ENCODE measurements around the gene TMEM95.
"Not testable (repeated sequence)": the region's sequence is repeated elsewhere in the genome, so short reads cannot be mapped to it uniquely, and the experiment has no call there.

Gene TMEM95

DNA sequence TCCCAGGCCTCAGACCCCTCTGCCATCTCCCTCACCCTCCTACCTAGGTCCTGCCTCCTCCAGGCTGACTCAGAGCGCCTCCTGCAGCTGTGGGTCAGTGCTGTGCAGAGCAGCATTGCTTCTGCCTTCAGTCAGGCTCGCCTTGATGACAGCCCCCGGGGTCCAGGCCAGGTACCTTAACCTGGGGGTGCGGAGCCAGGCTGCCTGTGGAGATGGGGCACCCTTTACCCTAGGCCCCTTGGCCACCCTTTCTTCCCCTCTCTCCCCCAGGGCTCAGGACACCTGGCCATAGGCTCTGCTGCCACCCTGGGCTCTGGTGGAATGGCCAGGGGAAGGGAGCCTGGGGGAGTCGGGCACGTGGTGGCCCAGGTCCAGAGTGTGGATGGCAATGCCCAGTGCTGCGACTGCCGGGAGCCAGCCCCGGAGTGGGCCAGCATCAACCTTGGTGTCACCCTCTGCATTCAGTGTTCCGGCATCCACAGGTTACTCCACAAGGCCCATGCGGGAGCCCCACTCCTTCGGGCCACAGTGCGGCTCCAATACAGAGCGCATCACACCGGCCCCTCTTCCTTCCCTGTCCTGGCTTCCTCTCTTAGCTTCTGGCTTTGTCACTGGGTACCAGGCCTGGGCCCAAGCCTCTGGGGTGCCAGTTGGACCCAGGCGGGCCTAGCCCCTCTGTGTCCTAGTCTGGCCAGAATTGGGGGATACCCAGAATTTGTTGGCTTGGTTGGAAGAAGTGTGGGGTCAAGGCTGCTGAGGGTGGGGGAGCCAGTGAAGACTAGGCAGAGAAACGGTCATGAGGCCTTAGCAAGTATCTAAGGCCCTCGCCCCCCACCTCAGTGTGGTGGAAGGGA lies 8.0 kb upstream of the TMEM95 start:
- no peak for DNase-seq (ENCODE audit: low read depth, low spot score)

GRCh38 chr17:7347630-7348477 lies 7.1 kb upstream of the TMEM95 start:
- DNase-seq (ENCODE audit: low read depth, low spot score) = no peak

DNA sequence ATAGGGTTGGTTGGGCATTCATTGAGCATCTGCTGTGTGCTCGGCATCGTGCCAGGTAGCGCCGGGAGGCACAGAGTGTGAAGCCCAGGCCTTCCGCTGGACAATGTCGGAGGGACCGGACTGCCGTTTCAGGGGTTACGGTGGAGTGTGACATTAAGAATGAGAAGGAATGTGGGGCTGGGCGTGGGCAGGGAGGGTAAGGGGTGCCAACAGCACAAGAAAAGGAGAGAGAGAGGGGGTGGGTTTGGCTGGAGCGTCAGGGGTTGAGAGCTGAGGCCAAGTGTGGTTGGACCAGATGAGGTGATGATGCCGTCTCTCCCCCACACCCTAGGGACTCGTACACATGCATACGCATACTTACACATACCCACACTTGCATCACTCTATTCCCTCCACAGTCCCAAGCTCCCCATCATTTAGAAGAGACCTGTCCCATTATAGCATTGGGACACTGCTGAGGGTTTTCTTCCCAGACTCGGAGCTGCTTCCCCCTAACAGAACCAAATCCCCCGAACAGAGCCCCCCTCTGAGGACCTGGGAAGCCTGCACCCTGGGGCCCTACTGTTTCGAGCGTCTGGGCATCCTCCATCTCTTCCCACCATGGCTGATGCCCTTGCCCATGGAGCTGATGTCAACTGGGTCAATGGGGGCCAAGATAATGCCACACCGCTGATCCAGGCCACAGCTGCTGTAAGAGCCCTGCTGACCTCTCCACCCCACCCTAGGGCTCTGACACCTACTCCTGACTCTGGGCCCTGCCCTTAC lies 6.3 kb upstream of the TMEM95 start:
- no peak for DNase-seq (ENCODE audit: low read depth, low spot score)

DNA sequence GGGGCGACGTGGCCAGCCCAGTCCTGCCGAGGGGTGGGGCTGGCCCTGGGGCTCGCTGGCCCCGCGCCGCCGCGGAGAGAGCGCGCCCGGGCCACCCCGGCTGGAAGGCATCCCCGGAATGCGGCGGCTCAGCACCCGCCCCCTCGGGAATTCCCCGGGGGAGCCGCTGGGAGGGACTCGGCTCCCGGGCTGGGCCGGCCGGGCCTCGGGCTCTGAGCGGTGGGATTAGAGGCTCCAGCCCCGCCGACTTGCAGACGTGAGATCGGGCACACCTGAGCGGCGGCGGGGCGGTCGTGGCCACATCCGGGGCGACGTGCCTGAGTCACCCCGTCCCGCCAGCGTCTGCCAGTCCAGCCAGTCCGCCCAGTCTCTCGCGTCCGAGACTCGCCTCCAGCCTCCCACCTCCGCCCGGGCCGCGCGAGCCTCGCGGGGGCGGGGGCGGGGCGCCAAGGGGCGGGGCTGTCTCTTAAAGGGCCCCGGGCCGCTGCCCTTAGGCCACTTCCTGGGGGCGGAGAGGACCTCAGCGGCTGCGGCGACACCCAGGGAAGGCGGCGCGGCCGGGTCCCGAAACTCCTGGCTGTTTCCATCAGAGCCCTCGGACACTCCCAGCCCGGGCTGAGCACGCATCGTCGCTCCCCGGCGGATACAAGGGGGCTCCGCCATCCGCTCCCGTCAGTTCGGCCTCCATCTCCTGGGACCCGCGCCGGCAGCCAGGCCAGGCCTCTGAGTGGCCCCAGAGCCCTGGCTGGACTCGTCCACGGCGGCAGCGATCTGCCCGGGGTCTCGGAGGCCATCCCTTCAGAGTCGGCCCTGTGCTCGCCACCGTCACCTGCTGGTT lies 3.1 kb upstream of the TMEM95 start, which contains the start of gene KCTD11:
KCTD11 (plus strand) TSS at position 498 of the 838 bp plus-strand sequence.
- DNase-seq (ENCODE audit: low read depth, low spot score) = peak; percentile 94

- no peak for DNase-seq (ENCODE audit: low read depth, low spot score)
Observed at GRCh38 chr17:7352503-7352889, 2.5 kb upstream of the TMEM95 start.

- no peak for DNase-seq (ENCODE audit: low read depth, low spot score)
Observed at GRCh38 chr17:7352910-7353635, 1.9 kb upstream of the TMEM95 start.

DNA sequence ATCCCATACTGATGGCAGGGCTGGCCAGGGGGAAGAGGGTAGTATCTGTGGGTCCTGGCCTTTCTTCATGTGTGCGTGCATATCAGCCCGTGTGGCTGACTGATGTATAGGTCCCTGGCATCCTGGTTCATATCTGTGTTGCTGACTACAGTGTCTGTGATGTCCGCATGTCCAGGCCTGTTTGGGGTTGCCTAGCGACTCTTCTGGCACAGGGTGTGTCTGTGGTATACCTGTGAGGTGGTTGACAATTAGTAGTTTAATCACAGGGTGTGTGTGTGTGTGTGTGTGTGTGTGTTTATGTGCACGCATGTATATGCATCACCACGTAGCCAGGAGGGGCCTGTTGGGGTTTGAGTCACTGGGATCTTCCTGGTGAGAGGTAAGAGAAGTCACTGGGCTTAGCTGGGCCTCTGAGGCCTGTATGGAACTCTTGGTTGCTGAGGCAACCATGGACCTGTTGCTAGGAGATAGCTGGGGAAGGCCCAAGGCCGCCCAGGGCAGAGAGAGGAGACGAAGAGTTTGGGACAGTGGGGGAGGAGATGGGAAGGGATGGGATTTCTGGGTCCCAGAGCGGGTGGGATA lies 603 bp upstream of the TMEM95 start:
- DNase-seq (ENCODE audit: low read depth, low spot score) = peak; percentile 36

GRCh38 chr17:7355573-7355972 lies 617 bp downstream of the TMEM95 start:
- no peak for DNase-seq (ENCODE audit: low read depth, low spot score)

DNA sequence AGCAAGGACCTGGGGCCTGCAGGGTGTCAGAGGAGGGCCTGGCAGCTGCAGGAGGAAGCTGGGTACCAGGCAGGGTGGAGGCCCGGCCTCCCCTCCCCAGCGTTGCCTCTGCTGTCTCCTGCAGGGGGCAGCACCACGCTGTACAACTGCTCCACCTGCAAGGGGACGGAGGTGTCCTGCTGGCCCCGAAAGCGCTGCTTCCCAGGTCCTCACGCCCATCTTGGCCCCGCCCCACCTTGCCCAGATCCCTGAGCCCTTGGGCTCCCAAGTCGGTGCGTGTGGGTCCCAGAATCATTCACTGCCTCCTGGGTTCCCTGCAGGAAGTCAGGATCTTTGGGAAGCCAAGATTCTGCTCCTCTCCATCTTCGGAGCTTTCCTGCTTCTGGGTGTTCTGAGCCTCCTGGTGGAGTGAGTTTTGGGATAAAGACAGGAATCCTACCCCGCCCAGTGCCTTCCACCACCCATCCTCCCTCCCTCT lies 1.2 kb downstream of the TMEM95 start:
- peak; percentile 93 for DNase-seq (ENCODE audit: low read depth, low spot score)

- no peak for DNase-seq (ENCODE audit: low read depth, low spot score)
Observed at GRCh38 chr17:7356756-7357155, 1.8 kb downstream of the TMEM95 start.

DNA sequence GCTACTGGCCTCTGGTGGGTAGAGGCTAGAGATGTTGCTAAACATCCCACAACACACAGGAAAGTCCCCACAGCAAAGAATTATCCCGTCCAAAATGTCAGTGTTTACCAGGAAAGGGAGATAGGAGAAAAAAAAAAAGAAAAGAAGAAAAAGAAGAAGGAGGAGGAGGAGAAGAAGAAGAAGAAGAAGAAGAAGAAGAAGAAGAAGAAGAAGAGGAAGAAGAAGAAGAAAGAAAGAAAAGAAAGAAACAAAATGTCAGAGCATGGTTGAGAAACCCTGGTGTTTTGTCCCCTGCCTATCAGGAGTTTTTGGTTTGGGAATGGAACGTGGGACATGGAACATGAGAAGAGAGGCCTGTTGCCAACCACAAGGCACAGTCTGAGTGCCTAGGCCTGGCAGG lies 2.4 kb downstream of the TMEM95 start:
- no peak for DNase-seq (ENCODE audit: low read depth, low spot score)

- no peak for DNase-seq (ENCODE audit: low read depth, low spot score)
Observed at GRCh38 chr17:7361906-7362305, 7.0 kb downstream of the TMEM95 start.

GRCh38 chr17:7363311-7363710 lies 8.4 kb downstream of the TMEM95 start:
- peak; percentile 14 for DNase-seq (ENCODE audit: low read depth, low spot score)

DNA sequence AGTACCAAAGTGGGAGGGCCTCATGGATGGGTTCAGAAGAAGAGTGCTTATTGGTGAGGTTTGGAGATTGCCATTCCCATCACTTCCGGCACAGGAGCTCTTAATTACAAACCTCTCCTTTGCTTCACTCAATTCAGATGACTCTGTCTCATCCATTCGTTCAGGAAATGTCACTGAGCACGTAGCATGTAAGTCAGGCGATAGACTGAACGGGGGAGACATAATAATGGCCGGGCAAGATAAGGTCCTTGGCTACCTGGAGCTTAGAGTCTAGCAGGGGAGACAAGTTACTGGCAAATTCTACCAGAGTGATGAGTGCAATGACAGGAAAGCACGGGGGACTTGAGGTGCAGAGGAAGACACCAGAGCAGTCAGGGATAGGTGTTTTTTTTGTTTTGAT lies 11.0 kb downstream of the TMEM95 start:
- DNase-seq (ENCODE audit: low read depth, low spot score) = not testable (repeated sequence)

DNA sequence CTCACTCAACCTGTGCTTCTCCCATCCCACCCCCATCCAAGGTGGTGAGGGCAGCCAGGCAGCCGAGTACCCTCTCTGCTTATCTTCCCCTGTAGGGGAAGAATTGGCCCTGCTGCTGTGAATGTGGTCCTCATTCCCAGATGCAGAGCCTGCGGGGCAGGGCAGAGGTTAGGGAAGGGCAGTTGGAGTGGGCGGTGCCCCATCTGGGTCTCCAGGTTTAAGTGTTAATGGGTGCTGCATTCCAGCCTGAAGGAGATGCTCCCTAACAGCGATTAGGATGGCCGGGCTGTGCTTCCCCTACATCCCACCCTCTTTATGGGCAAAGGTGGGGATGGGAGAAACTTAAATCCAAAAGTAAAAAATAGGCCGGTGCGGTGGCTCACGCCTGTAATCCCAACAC lies 12.1 kb downstream of the TMEM95 start:
- peak; percentile 18 for DNase-seq (ENCODE audit: low read depth, low spot score)

DNA sequence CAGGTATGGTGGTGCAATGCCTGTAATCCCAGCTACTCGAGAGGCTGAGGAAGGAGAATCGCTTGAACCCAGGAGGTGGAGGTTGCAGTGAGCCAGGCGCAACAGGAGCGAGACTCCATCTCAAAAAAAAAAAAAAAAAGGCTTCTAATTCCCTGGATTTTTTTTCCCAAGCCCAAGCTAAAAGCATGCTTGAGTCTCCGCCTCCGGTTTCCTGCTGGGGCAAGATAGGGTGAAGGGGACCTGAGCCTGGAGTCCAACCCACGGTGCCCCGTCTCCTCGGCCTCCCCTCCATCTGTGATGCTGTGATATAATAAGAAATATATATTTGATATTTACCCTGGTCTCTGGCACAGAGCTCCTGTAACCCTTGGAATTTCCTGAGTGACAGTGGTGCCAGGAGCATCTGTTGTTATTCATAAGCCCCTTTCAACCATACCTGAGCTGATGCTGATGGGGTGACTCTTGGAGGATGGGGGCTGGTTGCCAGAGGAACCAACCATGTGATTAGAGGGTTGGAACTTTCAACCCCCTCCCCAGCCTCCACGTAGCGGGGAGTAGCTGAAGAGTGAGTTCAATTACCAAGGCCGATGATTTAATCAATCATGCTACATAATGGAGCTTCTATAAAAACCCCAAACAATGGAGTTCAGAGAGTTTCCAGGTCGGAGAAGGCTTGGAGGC lies 13.1 kb downstream of the TMEM95 start:
- no peak for DNase-seq (ENCODE audit: low read depth, low spot score)

DNA sequence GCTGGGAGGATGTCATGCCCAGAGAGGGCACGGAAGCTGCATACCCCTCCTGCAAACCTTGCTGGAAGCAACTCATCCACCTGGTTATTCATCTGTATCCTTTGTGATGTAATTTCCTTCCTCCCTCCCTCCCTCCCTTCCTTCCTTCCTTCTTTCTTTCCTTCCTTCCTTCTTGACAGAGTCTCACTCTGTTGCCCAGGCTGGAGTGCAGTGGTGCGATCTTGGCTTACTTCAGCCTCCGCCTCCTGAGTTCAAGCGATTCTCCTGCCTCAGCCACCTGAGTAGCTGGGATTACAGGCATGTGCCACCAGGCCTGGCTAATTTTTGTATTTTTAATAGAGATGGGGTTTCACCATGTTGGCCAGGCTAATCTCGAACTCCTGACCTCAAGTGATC lies 13.6 kb downstream of the TMEM95 start:
- not testable (repeated sequence) for DNase-seq (ENCODE audit: low read depth, low spot score)

- DNase-seq (ENCODE audit: low read depth, low spot score) = no peak
Observed at GRCh38 chr17:7369825-7370224, 14.9 kb downstream of the TMEM95 start.

- no peak for DNase-seq (ENCODE audit: low read depth, low spot score)
Observed at GRCh38 chr17:7370853-7371252, 15.9 kb downstream of the TMEM95 start.

Data from ELF-1 (cell line).